ENCODE results near the gene MGRN1.

- TF ChIP-seq ZNF274 (IDR thresholded peaks at IDR 0.05; ENCODE audit: low read depth, low read length), result no peak
- no peak for TF ChIP-seq SUZ12 (IDR thresholded peaks at IDR 0.05; ENCODE audit: extremely low read depth, insufficient read depth, insufficient read length)
- TF ChIP-seq YY1 (IDR thresholded peaks at IDR 0.05; ENCODE audit: insufficient read depth, insufficient read length), result no peak
Measured at GRCh38 chr16:4612977-4613635, 11.5 kb upstream of the MGRN1 start.

All from NT2/D1 (cell line).